BLaER1 treated with 17β-estradiol and CSF1 and Interleukin-3, amounts not matched to agents 10 nM and 100 nM (cell line): ENCODE data around the gene PGRMC2.

Experiments
- H3K27ac ChIP-seq, 11 experiments: shearing (Covaris generic); formaldehyde crosslinking; 2 replicates each; pipeline ENCODE4 v1.8.1; 2022
- H3K27me3 ChIP-seq, 11 experiments: shearing (Covaris generic); formaldehyde crosslinking; 2 replicates each; pipeline ENCODE4 v1.8.1; 2022
- H3K36me3 ChIP-seq, 11 experiments: shearing (Covaris generic); formaldehyde crosslinking; 2 replicates each; pipeline ENCODE4 v1.8.1; 2022
- H3K4me1 ChIP-seq, 10 experiments: shearing (Covaris generic); formaldehyde crosslinking; 2 replicates each; pipeline ENCODE4 v1.8.1; 2022
- H3K4me2 ChIP-seq, 11 experiments: shearing (Covaris generic); formaldehyde crosslinking; 2 replicates each; pipeline ENCODE4 v1.8.1; 2022
- H3K4me3 ChIP-seq, 10 experiments: shearing (Covaris generic); formaldehyde crosslinking; 2 replicates each; pipeline ENCODE4 v1.8.1; 2022
- H3K9ac ChIP-seq, 11 experiments: shearing (Covaris generic); formaldehyde crosslinking; 2 replicates each; pipeline ENCODE4 v1.8.1; 2022
- H3K9me3 ChIP-seq, 11 experiments: shearing (Covaris generic); formaldehyde crosslinking; replicated peaks in 1 of 11; 2 replicates each; pipeline ENCODE4 v1.8.1; 2022
- H4K20me1 ChIP-seq, 11 experiments: shearing (Covaris generic); formaldehyde crosslinking; 2 replicates each; pipeline ENCODE4 v1.8.1; 2022
- Cebpa-rat ChIP-seq, 11 experiments: shearing (Covaris generic); IDR thresholded peaks; 2 replicates each; pipeline ENCODE4 v1.8.1; 2022

PGRMC2 gene

GRCh38 chr4:128284317-128284716 is 3.3 kb downstream of the PGRMC2 start:
- no peak for TF ChIP-seq Cebpa-rat (IDR thresholded peaks at IDR 0.05)
- Histone ChIP-seq H3K9ac (peak overlapping the region in 1 of 11 experiments; percentile 16; a peak in 1 of 22 replicates), H3K36me3 (peaks cover 28 to 61% (median 54%) of the 10 kb centered on the region in 11 experiments; a peak in 21 of 22 replicates), H3K4me2 (peak overlapping the region in 3 of 11 experiments; percentile 22 to 98 (median 74); a peak in 4 of 22 replicates), H3K9me3 (peaks cover 0 to 50% (median 30%) of the 10 kb centered on the region in 11 experiments; a peak in 16 of 22 replicates), H3K4me1 (peaks cover 16 to 27% (median 22%) of the 10 kb centered on the region in 10 experiments), H4K20me1 (peaks cover 0 to 35% (median 21%) of the 10 kb centered on the region in 11 experiments; a peak in 13 of 22 replicates), H3K27ac (no peak overlapping the region), H3K4me3 (no peak overlapping the region; a peak in 1 of 20 replicates), H3K27me3 (no peaks in the 10 kb centered on the region)

GRCh38 chr4:128283071-128283470 is 4.5 kb downstream of the PGRMC2 start:
- Histone ChIP-seq H3K4me1 (peaks cover 9 to 21% (median 15%) of the 10 kb centered on the region in 10 experiments; a peak in 19 of 20 replicates), H4K20me1 (peaks cover 0 to 35% (median 21%) of the 10 kb centered on the region in 11 experiments; a peak in 13 of 22 replicates), H3K4me3 (no peak overlapping the region), H3K36me3 (peaks cover 29 to 73% (median 66%) of the 10 kb centered on the region in 11 experiments; a peak in 21 of 22 replicates), H3K27me3 (no peaks in the 10 kb centered on the region), H3K4me2 (no peak overlapping the region), H3K27ac (no peak overlapping the region), H3K9ac (no peak overlapping the region), H3K9me3 (peaks cover 0 to 63% (median 43%) of the 10 kb centered on the region in 11 experiments; a peak in 16 of 22 replicates)
- no peak for TF ChIP-seq Cebpa-rat (IDR thresholded peaks at IDR 0.05)

DNA sequence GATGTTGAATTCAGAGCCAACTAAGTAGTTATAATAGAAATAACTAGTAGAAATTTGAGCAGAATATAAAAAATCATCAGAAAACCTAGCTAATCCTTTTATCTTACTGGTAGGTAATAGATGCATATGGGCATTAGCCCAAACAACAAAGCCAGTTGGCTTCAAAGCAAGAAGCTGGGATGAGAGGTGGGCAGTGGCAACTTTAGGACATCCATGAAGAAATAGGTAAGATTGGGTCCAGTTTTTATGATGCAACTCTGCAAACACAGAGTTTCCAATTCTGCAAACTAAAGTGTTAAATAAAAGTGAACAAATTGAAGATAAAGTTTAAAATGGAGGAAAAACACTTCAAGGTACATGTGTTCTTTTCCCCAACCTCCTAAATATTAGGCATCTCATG is 5.1 kb downstream of the PGRMC2 start:
- H3K27ac ChIP-seq = no peak overlapping the region
- H4K20me1 ChIP-seq = peaks cover 0 to 35% (median 21%) of the 10 kb centered on the region in 11 experiments; a peak in 13 of 22 replicates
- no peak overlapping the region for H3K4me3 ChIP-seq
- H3K9ac ChIP-seq = no peak overlapping the region
- no peak overlapping the region for H3K4me2 ChIP-seq
- no peaks in the 10 kb centered on the region for H3K27me3 ChIP-seq
- no peak for TF ChIP-seq Cebpa-rat (IDR thresholded peaks at IDR 0.05)
- peaks cover 0 to 68% (median 48%) of the 10 kb centered on the region in 11 experiments; a peak in 16 of 22 replicates for H3K9me3 ChIP-seq
- peaks cover 9 to 21% (median 15%) of the 10 kb centered on the region in 10 experiments; a peak in 19 of 20 replicates for H3K4me1 ChIP-seq
- peaks cover 35 to 79% (median 71%) of the 10 kb centered on the region in 11 experiments; a peak in 21 of 22 replicates for H3K36me3 ChIP-seq

- Histone ChIP-seq H4K20me1 (peaks cover 0 to 27% (median 15%) of the 10 kb centered on the region in 11 experiments; a peak in 13 of 22 replicates), H3K36me3 (peaks cover 40 to 90% (median 81%) of the 10 kb centered on the region in 11 experiments; a peak in 21 of 22 replicates), H3K27me3 (no peaks in the 10 kb centered on the region), H3K4me1 (peaks cover 9 to 21% (median 15%) of the 10 kb centered on the region in 10 experiments; a peak in 19 of 20 replicates), H3K4me3 (no peak overlapping the region), H3K4me2 (no peak overlapping the region), H3K9ac (no peak overlapping the region), H3K9me3 (peaks cover 0 to 75% (median 49%) of the 10 kb centered on the region in 11 experiments; a peak in 16 of 22 replicates), H3K27ac (no peak overlapping the region)
- no peak for TF ChIP-seq Cebpa-rat (IDR thresholded peaks at IDR 0.05)
These were observed 6.3 kb downstream of the PGRMC2 start for GRCh38 chr4:128281354-128281753.

DNA sequence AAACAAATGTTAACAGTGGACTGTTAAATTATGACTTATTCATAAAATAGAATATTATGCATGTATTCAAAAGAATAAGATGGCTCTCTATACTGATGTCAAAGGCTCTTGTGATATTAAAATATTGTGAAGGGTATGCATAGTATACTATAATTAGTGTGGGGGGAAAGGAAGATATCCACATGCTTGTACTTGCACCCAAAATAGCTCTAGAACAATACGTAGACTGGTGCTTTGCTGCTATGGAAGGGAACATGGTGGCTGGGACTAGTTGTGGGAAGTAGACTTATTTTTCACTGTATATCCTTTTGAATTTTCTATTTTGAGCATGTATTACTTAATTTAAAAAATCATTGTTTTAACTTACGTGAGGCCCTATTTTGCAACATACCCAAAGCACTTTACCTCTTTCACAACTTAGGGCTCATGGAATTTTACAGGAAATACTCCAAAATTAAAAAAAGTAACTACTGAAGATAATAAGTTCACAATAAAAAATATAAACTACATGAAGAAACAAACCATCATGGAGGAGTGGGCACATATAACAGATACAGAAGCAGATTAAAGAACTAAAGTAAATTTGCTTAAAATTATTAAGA is 7.9 kb downstream of the PGRMC2 start:
- H3K36me3 ChIP-seq = peaks cover 40 to 98% (median 89%) of the 10 kb centered on the region in 11 experiments; a peak in 21 of 22 replicates

DNA sequence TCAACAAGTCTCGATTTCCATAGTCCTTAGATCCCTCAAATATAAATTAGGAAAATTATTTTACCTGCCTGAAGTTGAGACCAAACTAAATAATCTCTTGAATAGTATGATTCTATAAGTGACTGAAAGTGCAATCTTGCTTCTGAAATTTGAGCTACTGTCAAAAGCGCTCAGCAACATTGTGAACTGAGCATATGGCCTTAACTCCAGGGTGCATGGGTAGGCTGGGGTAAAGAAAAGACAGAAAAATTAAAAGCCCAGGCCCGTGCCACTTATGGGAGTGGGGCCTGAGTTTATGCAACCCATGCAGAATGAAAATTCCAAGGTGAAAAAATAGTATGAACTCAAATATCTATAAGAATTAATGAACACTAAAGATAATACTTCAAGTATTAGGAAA is 9.8 kb downstream of the PGRMC2 start:
- Histone ChIP-seq H3K4me3 (no peak overlapping the region), H3K4me1 (no peaks in the 10 kb centered on the region), H3K9me3 (peaks cover 0 to 70% (median 43%) of the 10 kb centered on the region in 11 experiments; a peak in 16 of 22 replicates), H4K20me1 (peaks cover 0 to 24% (median 6%) of the 10 kb centered on the region in 11 experiments; a peak in 7 of 22 replicates), H3K27me3 (no peaks in the 10 kb centered on the region), H3K9ac (no peak overlapping the region), H3K4me2 (no peak overlapping the region), H3K36me3 (peaks cover 34 to 100% (median 83%) of the 10 kb centered on the region in 11 experiments; a peak in 21 of 22 replicates), H3K27ac (no peak overlapping the region)
- TF ChIP-seq Cebpa-rat (IDR thresholded peaks at IDR 0.05) = no peak

More for the DNA sequence above, 7.9 kb downstream of the PGRMC2 start:
- Histone ChIP-seq H3K4me3 (no peak overlapping the region), H3K27ac (no peak overlapping the region), H3K9ac (no peak overlapping the region), H3K4me1 (peaks cover 0 to 6% (median under 1%) of the 10 kb centered on the region in 10 experiments; a peak in 6 of 20 replicates), H3K9me3 (peaks cover 0 to 83% (median 55%) of the 10 kb centered on the region in 11 experiments; a peak in 16 of 22 replicates), H3K27me3 (no peaks in the 10 kb centered on the region), H3K4me2 (no peak overlapping the region), H4K20me1 (peaks cover 0 to 14% (median 0%) of the 10 kb centered on the region in 11 experiments; a peak in 6 of 22 replicates)
- TF ChIP-seq Cebpa-rat (IDR thresholded peaks at IDR 0.05) = no peak

- H3K27ac ChIP-seq = no peak overlapping the region
- peaks cover 0 to 15% (median 0%) of the 10 kb centered on the region in 11 experiments; a peak in 5 of 22 replicates for H4K20me1 ChIP-seq
- H3K9me3 ChIP-seq = peaks cover 0 to 51% (median 36%) of the 10 kb centered on the region in 11 experiments; a peak in 16 of 22 replicates
- no peaks in the 10 kb centered on the region for H3K4me1 ChIP-seq
- no peak overlapping the region for H3K9ac ChIP-seq
- H3K4me2 ChIP-seq = no peak overlapping the region
- no peaks in the 10 kb centered on the region for H3K27me3 ChIP-seq
- TF ChIP-seq Cebpa-rat (IDR thresholded peaks at IDR 0.05) = no peak
- H3K36me3 ChIP-seq = peaks cover 45 to 100% (median 84%) of the 10 kb centered on the region in 11 experiments
- H3K4me3 ChIP-seq = no peak overlapping the region
These were observed 12.3 kb downstream of the PGRMC2 start for GRCh38 chr4:128275346-128275745.

DNA sequence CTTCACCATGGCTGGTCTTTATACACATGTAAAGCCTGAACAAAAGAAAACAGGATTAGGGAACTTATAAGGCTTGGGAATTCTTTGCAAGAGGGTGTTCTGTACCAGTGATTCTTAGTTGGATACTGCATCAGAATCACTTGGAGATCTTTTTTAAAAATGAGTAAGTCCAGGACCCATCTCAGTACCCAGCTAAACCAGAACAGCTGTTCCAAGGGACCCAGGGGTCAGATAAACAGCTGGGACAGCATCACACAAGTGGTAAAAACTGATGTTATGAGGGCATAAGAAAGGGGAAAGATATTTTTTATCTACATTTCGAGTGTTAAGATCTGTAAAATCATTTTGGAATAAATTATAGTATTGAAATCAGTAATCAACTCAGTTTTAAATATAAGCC is 16.1 kb downstream of the PGRMC2 start:
- Histone ChIP-seq H3K36me3 (peaks cover 39 to 79% (median 69%) of the 10 kb centered on the region in 11 experiments), H3K9me3 (peaks cover 3 to 29% (median 17%) of the 10 kb centered on the region in 11 experiments), H3K4me1 (no peaks in the 10 kb centered on the region), H3K4me2 (no peak overlapping the region), H3K27ac (no peak overlapping the region), H3K9ac (no peak overlapping the region), H3K4me3 (no peak overlapping the region), H3K27me3 (no peaks in the 10 kb centered on the region), H4K20me1 (peaks cover 0 to 14% (median 0%) of the 10 kb centered on the region in 11 experiments; a peak in 5 of 22 replicates)
- TF ChIP-seq Cebpa-rat (IDR thresholded peaks at IDR 0.05) = no peak

GRCh38 chr4:128268970-128269369 is 18.6 kb downstream of the PGRMC2 start:
- TF ChIP-seq Cebpa-rat (IDR thresholded peaks at IDR 0.05) = no peak
- H3K4me3 ChIP-seq = no peak overlapping the region
- no peaks in the 10 kb centered on the region for H3K27me3 ChIP-seq
- no peak overlapping the region for H3K27ac ChIP-seq
- H3K36me3 ChIP-seq = peaks cover 34 to 54% (median 50%) of the 10 kb centered on the region in 11 experiments
- H4K20me1 ChIP-seq = peaks cover 0 to 7% (median 0%) of the 10 kb centered on the region in 11 experiments; a peak in 3 of 22 replicates
- H3K9ac ChIP-seq = no peak overlapping the region
- no peak overlapping the region for H3K4me2 ChIP-seq
- no peaks in the 10 kb centered on the region for H3K4me1 ChIP-seq
- H3K9me3 ChIP-seq = peaks cover 29 to 40% (median 38%) of the 10 kb centered on the region in 11 experiments
